Endothelial cell of umbilical vein (primary cell): ENCODE data around the gene ARHGAP22.

Source experiments
- CTCF ChIP-seq, 2 donors: IDR thresholded peaks; 1 replicate in 1 of 2; 2 replicates in 1 of 2; pipeline ENCODE4 v1.5.1; 2011; ENCODE audit warnings: low read length in 2 of 2, mild to moderate bottlenecking in 2 of 2, moderate library complexity in 2 of 2, control low read depth in 1 of 2, inconsistent platforms in 1 of 2, low read depth in 1 of 2; ENCODE audit not compliant: insufficient read depth in 1 of 2; ENCODE audit errors: extremely low read depth in 1 of 2
- EZH2 ChIP-seq: IDR thresholded peaks from 2 replicates; pipeline ENCODE4 v1.6.1; 2012; ENCODE audit warnings: borderline replicate concordance, low read depth, mild to moderate bottlenecking, moderate library complexity, low read length, inconsistent platforms; ENCODE audit not compliant: severe bottlenecking
- JUN ChIP-seq: IDR thresholded peaks from 2 replicates; pipeline ENCODE4 v1.6.1; 2011; ENCODE audit warnings: borderline replicate concordance, low read depth; ENCODE audit not compliant: insufficient read length, insufficient read depth
- POLR2A ChIP-seq: IDR thresholded peaks from 2 replicates; pipeline ENCODE4 v1.6.1; 2012; ENCODE audit warnings: low read depth, mild to moderate bottlenecking, control low read depth, low read length
- POLR2AphosphoS5 ChIP-seq: IDR thresholded peaks from 2 replicates; pipeline ENCODE4 v1.6.1; 2012; ENCODE audit warnings: low read depth, mild to moderate bottlenecking, control low read depth, low read length, moderate library complexity; ENCODE audit not compliant: insufficient read depth

- TF ChIP-seq JUN: no peak
- no peak for TF ChIP-seq POLR2A
- TF ChIP-seq POLR2AphosphoS5: no peak
- no peak for TF ChIP-seq CTCF (IDR thresholded peaks at IDR 0.05; ENCODE audit: extremely low read depth in 1 of 2, insufficient read depth in 1 of 2, low read depth in 1 of 2, low read length in 2 of 2)
- TF ChIP-seq EZH2: no peak
Observed at GRCh38 chr10:48490946-48491345, 113.9 kb downstream of the ARHGAP22 start.
